Activated CD8-positive, alpha-beta memory T cell treated with anti-CD3 and anti-CD28 coated beads, Interleukin-2, amount 50 U/mL, for 1 hour (primary cell): Measurements from ENCODE around the gene MRPL32.
A peak's percentile ranks its signal among the peaks of the same experiment; 100 is the strongest.
"Not testable (repeated sequence)": the region's sequence is repeated elsewhere in the genome, so short reads cannot be mapped to it uniquely, and the experiment has no call there.

Experiments
- DNase-seq: peaks from one replicate; pipeline ENCODE4 v3.0.0-alpha.2; 2020; ENCODE audit errors: extremely low read depth

The MRPL32 gene

DNA sequence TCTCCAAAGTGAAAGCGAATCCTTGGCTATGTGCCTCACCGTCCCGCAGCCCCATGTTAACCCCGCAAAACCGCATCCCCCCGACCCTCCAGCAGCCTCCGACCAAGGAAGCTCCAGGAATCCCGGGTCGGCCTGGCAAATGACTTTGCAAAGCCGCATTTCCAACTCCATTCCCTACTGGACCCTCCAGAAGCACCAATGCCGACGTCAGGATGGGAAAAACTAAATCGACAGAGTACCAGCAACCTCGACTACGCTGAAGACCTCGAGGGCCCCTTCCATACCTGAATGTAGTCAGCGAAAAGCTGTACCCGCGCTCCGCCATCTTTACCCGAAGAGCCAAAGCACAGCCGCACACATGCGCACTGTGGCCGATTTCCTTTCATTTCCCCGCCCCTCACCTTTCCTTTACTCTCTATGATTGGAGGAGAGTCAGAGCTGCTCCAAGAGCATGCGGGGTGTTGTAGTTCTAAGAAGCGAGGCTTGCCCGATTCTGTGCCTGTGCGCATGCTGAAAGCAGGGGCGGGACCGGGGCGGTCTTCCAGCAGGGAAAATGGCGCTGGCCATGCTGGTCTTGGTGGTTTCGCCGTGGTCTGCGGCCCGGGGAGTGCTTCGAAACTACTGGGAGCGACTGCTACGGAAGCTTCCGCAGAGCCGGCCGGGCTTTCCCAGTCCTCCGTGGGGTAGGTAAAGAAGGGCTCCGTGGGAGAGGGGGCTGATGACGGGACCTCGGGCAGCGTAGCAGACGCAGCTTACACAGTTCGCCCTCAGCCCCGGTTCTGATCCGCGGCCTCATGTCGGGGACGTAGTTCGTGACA lies at the start of gene MRPL32, which contains the start of gene PSMA2:
TSS of gene MRPL32 (plus strand) at position 543 of the 818 bp plus-strand sequence. CDS start at position 554, 11 bp downstream.
TSS of gene PSMA2 (minus strand) at position 341 of the 818 bp plus-strand sequence. CDS start at position 325, 16 bp downstream.
- DNase-seq: peak; percentile 88

DNA sequence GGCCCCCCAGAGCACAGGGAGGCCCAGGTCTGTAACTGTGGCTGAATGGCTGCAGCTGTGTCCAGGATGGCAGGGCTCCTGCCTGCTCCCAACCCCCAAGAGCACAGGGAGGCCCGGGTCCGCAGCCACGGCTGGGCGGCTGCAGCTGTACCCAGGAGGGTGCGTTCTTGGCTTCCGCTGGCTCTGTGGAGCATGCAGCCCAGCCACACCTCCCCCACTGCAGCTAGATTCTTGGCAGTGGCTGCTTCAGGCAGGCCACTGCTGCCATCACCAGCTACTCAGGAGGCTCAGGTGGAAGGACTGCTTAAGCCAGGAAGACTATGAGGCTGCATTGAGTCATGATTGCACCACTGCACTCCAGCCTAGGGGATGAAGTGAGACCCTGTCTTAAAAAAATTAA lies 48.2 kb upstream of the MRPL32 start:
- DNase-seq: no peak

DNA sequence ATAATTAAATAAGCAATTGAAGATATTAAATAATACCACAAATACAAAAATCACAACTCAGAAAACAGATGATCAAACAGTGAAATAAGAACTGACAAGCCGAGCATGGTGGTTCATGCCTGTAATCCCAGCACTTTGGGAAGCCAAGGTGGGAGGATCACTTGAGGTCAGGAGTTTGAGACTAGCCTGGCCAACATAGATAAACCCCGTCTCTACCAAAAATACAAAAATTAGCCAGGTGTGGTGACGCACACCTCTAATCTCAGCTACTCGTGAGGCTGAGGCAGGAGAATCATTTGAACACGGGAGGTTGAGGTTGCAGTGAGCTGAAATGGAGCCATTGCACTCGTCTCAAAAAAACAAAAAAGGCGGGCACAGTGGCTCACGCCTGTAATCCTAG lies 47.0 kb upstream of the MRPL32 start:
- not testable (repeated sequence) for DNase-seq

DNA sequence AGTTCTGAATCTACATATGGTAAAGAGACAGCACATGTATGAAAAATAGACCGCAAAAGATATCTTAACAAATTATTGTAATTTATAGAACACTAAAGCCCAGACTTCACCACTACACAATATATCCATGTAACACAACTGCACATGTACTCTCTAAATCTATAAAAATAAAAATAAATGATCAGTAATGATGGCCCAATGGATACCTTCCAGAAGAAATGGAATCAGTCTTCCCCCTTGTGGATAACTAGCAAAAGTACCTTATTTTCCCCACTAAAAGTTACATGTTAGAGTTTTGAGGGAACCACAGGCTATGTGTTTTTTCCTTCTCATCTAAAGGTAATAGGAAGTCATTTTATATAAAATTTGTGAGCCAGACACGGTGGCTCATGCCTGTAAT lies 46.0 kb upstream of the MRPL32 start:
- no peak for DNase-seq

DNA sequence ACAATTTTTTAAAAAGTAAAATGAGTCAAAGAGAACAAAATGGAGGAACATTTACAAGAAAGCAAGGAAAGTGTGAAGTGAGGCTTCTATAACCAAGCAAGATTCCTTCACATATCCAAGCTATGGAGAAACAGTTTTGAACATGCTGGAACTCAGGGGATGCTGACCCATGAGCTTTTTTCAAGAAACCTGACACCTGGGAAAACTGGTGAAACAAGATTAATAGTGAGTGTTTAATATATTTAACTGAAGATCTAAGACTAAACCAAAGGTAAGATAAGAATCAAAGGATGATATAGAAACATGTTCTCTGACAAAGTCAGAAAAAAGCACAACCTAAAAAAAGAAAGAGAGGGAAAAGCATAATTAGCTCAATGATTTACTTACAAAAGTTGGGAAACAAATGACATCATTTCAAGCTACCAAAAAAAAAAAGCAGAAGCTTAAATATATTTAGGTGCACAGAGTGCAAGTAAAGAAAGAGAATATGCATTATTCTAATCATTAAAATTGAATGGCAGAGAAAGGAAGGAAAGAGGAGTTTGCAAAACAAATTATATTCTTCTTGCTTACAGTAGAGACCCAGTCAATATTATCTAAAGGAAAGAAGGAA lies 45.2 kb upstream of the MRPL32 start:
- DNase-seq: no peak

DNA sequence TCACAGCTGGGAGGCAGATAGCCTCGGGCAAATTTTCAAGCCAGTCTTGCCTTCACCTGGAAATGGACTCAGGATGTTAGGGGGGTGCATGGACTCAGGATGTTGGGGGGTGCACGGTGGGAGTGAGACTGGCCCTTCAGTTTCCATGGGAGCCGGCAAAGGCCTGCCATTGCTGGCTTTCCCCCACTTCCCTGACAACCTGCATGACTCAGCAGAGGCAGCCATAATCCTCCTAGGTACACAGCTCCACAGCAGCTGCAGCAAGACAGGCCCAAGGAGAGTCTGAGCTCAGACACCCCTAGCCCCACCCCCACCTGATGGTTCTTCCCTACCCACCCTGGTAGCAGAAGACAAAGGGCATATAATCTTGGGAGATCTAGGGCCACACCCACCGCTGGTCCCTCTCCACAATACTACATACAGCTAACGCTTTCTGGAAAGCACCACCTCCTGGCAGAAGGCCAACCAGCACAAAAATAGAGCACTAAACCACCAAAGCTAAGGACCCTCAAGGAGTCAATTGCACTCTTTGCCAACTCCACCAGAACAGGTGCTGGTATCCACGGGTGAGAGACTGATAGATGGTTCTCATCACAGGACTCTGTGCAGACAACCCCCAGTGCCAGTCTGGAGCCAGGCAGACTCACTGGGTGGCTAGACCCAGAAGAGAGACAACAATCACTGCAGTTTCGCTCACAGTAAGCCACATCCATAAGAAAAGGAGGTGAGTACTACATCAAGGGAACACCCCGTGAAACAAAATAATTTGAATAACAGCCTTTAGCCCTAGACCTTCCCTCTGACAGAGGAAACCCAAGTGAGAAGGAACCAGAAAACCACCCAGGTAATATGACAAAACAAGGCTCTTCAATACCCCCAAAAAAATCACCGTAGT lies 38.6 kb upstream of the MRPL32 start:
- DNase-seq: no peak

DNA sequence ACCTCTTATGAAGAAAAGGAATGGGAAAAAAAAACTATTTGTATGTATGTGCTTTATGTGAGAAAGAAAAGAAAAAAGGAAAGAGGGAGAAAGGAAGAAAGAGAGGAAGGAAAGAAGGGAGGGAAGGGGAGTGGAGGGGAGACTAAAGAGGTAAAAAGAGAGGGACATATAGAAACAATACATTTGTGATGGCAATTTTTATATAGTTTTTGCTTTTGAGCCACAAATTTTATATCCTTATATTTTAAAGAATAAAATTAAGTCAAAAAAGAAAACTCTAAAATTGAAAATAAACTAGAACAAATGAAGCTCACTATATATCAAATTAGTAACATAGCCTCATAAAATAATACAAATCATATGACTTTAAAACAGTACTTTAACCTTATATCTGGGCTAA lies 31.3 kb upstream of the MRPL32 start:
- no peak for DNase-seq

DNA sequence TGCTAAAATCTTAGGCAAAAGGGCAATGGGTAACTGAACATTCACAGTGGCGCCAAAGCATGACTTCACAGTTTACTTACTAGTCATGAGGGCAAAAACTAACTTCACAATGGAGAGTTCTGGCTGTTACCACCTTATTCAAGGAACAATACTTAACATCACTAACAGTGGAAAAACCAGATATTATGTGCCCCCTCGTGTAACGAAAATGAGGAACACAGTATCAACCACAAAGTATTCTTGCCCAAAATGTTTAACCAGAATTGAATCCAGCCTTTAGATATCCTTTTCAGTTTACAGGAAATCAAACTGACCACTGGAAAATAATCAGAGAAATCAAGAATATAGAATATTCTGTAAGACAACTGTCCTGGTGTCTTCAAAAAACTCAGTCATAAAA lies 29.8 kb upstream of the MRPL32 start:
- DNase-seq: no peak

DNA sequence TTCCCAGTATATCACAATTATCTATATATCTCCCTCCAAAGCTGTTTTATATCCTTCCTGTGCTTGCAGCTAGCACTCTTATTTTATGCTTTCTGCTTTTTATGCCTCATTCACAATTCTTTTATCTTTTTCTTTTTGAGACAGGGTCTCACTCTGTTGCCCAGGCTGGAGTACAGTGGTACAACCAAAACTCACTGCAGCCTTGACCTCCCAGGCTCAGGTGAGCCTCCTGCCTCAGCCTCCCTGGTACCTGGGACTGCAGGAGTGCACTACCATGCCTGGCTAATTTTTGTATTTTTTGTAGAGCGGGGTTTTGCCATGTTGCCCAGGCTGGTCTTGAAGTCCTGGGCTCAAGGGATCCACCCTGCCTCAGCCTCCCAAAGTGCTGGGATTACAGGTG lies 26.0 kb upstream of the MRPL32 start:
- no peak for DNase-seq

DNA sequence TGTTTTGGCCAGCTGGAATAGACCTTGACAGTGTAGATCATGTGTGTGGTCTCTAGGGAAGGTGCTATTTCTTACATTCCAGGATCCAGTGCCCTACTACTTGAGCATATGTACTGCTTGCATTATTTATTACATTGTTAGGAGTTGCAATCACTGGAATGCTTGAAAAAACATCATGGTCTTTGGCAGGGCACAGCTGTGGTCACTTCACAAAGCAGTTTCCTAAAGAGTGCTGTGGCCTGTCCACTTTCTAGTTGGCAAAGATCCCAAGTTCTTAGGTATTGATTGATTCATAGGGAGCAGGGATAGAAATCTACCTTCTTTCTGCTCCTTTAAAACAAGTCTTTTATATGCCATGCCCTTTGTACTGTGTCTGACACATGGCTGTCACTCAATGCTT lies 24.9 kb upstream of the MRPL32 start:
- DNase-seq: no peak

DNA sequence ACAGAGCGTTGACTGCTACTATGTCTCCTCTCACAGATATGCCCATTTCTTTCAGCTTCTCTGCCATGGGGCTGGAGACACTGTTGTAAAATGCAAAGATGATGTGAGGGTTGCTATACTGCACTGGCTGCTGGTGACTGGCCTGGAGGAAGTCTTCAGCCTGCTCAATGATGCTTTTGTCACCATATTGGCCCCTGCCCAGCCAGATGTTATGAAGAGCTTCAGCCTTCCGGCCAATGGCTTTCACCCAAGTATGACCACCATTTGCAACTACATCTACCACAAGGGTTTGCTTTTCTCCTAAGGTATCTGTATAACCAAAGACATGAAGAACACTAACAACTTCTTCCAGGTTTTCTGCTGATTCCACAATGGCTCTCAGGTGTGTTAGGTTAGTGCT lies 21.9 kb upstream of the MRPL32 start:
- DNase-seq: no peak

DNA sequence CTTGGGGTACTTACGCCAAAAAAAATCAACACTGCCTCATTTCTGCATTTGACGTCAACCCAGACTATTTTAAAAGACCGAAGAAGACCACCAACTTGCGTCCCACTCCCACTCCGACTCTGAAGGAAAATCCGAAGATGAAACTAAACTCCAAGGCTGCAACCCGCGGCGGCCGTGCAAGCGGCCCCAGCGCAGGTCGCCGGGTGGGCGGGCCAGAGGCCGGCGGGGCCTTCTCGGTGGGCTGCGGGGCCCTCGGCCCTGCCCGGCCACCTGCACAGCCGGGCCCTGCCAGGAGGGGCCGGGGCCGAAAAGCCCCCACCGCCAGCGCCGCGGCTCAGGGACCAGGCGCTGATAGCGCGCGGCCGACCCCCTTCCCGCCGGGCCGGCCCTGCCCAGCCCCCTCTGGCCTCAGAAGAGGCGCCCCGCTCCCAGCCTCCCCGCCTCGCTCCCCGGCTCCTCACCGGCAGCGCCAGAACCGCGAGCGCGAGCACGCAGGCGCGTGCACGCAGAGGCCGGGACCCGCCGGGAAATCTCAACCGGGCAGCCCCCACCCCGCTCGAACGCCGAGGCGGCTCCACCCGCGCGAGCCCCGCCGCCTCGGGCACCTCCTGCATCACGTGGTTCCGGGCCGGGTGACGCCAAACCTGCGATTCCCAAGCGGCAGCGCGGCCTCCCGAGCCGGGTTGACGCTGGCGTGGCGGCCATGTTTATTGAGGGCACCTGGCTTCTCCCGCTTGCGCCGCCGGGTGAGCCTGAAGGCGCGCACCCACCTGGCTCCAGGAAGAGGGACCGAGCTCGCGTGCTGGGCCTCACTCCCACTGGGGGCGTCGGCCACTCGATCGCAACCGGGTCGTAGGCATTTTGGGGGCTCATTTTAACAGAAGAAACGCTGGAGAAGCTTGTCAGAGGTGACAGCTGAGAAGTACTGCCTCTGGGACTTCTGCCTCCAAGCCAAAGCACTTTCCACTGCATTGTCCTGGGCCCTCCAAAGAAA lies 20.4 kb upstream of the MRPL32 start, which contains the start of gene C7orf25:
TSS of gene C7orf25 (minus strand) at position 617 of the 994 bp plus-strand sequence. CDS start 1,170 bp downstream, outside the sequence.
- peak; percentile 84 for DNase-seq

DNA sequence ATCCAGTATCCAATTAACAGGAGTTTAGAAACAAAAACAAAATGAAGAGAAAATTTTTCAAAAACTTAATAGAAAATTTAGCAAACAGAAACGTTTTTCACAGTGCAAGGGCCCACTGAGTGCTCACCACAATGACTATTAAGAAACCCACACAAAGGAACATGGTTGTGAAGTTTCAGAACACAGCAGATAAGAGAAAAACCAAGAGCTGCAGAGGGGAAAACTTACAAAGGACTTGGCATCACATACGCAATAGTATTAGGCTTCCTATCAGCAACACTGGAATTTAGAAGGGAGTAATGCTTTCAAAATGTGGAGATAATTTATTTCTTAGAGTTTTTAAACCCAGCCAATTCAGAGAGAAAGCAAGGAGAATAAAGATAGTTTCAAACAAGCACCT lies 18.6 kb upstream of the MRPL32 start:
- no peak for DNase-seq

DNA sequence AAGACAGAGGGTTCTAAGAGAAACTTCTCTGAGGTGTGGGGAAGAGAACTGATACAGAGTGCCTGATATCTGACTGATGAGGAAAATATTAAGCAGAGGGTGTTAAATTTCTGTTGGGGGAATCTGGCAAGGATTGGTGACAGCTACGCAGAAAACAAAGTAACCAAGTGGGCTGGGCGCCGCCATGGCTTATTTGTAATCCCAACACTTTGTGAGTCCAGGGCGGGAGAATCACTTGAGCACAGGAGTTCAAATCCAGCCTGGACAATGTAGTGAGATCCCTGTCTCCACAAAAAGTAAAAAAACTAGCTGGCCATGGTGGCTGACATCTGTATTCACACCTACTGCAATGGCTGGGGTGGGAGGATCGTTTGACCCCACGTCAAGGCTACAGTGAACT lies 18.2 kb upstream of the MRPL32 start:
- DNase-seq: no peak

DNA sequence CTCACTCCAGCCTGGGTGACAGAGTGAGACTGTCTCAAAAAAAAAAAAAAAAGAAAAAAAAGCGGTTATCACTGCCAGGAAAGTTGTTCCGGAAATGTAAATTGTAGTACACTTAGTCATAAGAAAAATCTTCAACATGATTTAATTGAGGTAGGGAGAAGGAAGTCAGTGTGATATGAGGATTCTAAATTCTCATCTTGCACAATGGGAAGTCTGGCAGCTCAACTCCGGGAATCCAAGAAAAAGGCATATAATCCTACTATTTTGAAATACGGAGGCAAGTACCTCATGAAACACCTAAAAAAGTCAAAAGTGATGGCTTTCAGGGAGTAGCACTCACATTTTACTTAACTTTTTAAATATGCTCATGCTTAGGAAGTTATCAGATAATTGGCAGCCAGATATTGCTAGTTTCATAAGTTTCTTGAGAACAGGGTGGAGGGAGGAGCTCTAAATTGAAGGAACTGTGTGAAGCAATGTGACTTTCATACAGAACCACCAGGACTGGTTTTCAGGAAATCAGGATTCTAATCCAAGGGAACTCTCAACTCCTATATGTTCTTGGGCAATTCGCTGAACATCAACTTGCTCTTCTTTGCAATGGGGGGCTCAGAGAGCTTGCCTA lies 17.6 kb upstream of the MRPL32 start:
- DNase-seq: no peak

DNA sequence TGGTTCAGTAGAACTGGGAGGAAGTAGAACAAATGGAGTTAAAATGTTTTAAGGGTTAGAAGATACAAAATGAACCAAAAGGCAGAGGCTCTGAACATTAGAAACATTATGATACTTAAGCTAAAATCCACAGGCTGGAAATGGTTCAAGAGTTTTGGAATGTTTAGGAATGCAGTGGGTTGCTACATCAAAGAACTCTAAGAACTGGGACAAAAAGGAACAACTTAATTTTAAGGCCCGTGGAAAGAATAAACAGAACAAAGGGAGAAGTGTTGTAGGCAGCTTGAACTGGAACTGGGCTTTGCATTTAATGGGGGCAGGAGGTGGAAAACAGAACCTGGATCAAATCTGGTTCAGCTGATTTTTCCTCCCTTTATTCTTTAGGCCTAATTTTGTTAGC lies 16.8 kb upstream of the MRPL32 start:
- DNase-seq: no peak

DNA sequence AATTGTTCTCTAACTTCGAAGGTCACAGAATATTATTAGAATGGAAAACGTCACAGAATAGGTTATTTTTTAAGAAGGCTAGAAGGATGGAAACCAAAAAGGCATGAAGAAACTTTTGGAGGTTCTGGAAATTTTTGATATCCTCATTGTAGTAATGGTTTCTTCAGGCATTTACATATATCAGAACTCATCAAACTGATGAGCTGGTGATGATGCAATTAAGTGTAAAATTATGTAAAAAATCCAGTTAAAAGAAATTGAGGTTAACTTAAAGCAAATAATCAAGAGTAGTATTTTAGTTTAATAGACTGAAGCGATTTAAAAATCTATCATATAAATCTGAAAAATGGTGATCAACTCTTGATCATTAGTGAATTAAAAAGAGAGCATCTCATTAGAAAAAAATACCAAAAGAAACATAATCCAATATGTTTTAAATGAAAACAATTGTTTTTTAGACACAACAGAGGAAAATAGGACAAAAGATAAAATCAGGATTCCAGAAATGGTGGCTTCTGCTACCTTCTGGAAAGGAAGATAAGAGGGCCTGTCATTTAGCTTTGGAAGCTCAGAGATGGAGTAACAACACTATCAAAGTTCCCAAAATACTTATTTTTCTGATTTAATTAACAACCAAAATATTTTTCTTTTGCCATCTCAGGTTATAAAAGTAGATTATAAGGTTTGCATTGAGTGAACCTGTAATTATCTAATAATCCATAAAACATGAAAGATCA lies 10.0 kb upstream of the MRPL32 start:
- no peak for DNase-seq

DNA sequence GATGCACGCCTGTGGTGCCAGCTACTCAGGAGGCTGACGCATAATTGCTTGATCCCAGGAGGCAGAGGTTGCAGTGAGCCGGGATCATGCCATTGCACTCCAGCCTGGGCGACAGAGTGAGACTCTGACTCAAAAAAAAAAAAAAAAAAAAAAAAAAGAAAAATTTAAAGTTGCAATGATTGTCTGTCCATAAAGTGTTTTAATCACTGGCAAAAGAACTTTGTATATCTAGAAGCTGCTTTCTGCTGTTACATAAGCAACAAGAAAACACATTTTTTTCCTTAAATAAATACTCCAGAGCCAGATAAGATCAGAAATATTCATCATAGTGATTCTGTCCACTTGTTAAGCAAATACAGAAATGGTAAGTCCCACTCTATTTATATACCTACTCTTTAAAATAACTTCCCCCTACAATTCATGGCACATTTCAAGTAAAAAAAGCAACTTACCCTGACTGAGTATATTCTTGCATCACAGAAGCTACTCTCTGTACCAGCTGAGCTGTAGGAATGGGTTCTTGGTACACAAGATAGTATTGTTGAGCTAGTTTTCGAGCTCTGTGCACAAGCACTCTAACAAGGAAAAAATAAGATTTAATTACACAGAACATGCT lies 7.8 kb upstream of the MRPL32 start:
- no peak for DNase-seq

DNA sequence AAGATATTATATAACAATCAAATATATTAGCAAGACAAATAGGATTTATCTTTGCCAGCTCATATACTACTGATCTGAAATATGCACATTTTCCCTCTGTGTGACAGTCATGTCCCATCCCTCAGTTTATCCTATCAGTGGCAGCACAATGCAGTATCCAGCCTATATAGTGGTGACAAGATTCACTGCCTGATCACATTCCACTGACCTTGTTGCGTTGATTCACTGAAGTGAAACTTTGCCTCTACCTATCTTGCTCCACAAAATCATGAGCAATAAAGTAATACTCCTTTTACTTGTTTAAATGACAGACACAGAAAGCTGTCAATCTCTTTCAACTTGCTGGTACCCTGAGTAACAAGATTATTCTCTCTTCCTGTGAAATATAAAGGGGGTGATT lies 6.5 kb upstream of the MRPL32 start:
- no peak for DNase-seq
